Colonic mucosa (tissue), 4 donors: ENCODE results near the gene ZEB2. TPM values are rescaled to one million over a fixed set of nuclear protein-coding genes. Genes with fewer than 3 reads are reported as not detected.

ENCODE experiments used
- DNase-seq: peaks from one replicate; pipeline ENCODE4 v3.0.0-alpha.2; 2020
- H3K27ac ChIP-seq: fragments of 200-600 bp; one replicate; pipeline ENCODE4 v1.8.0; 2021
- H3K27me3 ChIP-seq: fragments of 200-600 bp; one replicate; pipeline ENCODE4 v1.8.0; 2021
- H3K36me3 ChIP-seq: fragments of 200-600 bp; one replicate; pipeline ENCODE4 v1.8.0; 2021
- H3K4me1 ChIP-seq: fragments of 200-600 bp; one replicate; pipeline ENCODE4 v1.8.0; 2021; ENCODE audit warnings: mild to moderate bottlenecking
- H3K4me3 ChIP-seq: fragments of 200-600 bp; one replicate; pipeline ENCODE4 v1.8.0; 2021
- H3K9ac ChIP-seq, 2 donors: one replicate each; pipeline ENCODE4 v1.7.0; 2013; ENCODE audit warnings: control low read depth in 2 of 2, low read depth in 2 of 2, low read length in 2 of 2
- H3K9me3 ChIP-seq: fragments of 200-600 bp; one replicate; pipeline ENCODE4 v1.8.0; 2021
- CTCF ChIP-seq: fragments of 200-600 bp; IDR thresholded peaks from one replicate; pipeline ENCODE4 v1.8.0; 2022; ENCODE audit warnings: antibody characterized with exemption, mild to moderate bottlenecking
- intact Hi-C: fragments of 100-400 bp; cut with DNase I; formaldehyde crosslinking; loops from one replicate; pipeline ENCODE4 v1.14.1; 2022
- total RNA-seq, 2 donors: library from RNA; stranded (reverse); fragmentation: NEBNext Ultra II Directional in 1 of 2; extraction: Animal tissue kit (Norgen Biotek cat#: 25700) in 1 of 2; gene quantifications; one replicate each; pipeline ENCODE4 v1.2.1, GENCODE V29; 2021
- donor health status: healthy.
- donor health status: DM: no; HTN: no; CAD: no.
- donor health status: DM: no; HTN: no; CAD: no.

Gene ZEB2
- total RNA-seq, 2 donors from 2014 or later = 17.4 to 29.6 TPM

GRCh38 chr2:144509879-144510221 is 10.1 kb downstream of the ZEB2 start:
- intact Hi-C loops = no loop called here
- Histone ChIP-seq H3K9ac (no peak overlapping the region), H3K4me3 (no peak overlapping the region), H3K9me3 (no peaks in the 10 kb centered on the region), H3K4me1 (no peaks in the 10 kb centered on the region), H3K27me3 (peaks cover 20% of the 10 kb centered on the region), H3K36me3 (no peaks in the 10 kb centered on the region), H3K27ac (peak overlapping the region; percentile 72)
- TF ChIP-seq CTCF = no peak
- DNase-seq = no peak

GRCh38 chr2:144509001-144509878 is 10.7 kb downstream of the ZEB2 start:
- intact Hi-C loops = no loop called here
- H3K36me3 ChIP-seq = no peaks in the 10 kb centered on the region
- H3K4me1 ChIP-seq = no peaks in the 10 kb centered on the region
- peak overlapping the region in 1 of 2 donors; percentile 29 for H3K9ac ChIP-seq
- TF ChIP-seq CTCF = no peak
- no peak for DNase-seq
- H3K27me3 ChIP-seq = peaks cover 19% of the 10 kb centered on the region
- peak overlapping the region; percentile 72 for H3K27ac ChIP-seq
- no peak overlapping the region for H3K4me3 ChIP-seq
- no peaks in the 10 kb centered on the region for H3K9me3 ChIP-seq

- Histone ChIP-seq H3K36me3 (no peaks in the 10 kb centered on the region), H3K4me1 (no peaks in the 10 kb centered on the region), H3K9ac (peak overlapping the region in 1 of 2 donors; percentile 47), H3K9me3 (no peaks in the 10 kb centered on the region), H3K27me3 (peaks cover 19% of the 10 kb centered on the region), H3K4me3 (no peak overlapping the region), H3K27ac (peak overlapping the region; percentile 72)
- no peak for TF ChIP-seq CTCF
- DNase-seq = no peak
- intact Hi-C loops = no loop called here
These were observed 11.6 kb downstream of the ZEB2 start for GRCh38 chr2:144508172-144508851.

GRCh38 chr2:144507441-144508171 is 12.3 kb downstream of the ZEB2 start:
- H3K27ac ChIP-seq = peak overlapping the region; percentile 72
- H3K9ac ChIP-seq = peak overlapping the region in 1 of 2 donors; percentile 47
- H3K4me1 ChIP-seq = no peaks in the 10 kb centered on the region
- intact Hi-C loops = no loop called here
- no peak overlapping the region for H3K4me3 ChIP-seq
- DNase-seq = no peak
- H3K9me3 ChIP-seq = no peaks in the 10 kb centered on the region
- no peak for TF ChIP-seq CTCF
- H3K36me3 ChIP-seq = no peaks in the 10 kb centered on the region
- H3K27me3 ChIP-seq = peaks cover 19% of the 10 kb centered on the region

GRCh38 chr2:144505245-144505831 is 14.6 kb downstream of the ZEB2 start:
- H3K4me3 ChIP-seq = no peak overlapping the region
- no peaks in the 10 kb centered on the region for H3K36me3 ChIP-seq
- no peak for DNase-seq
- intact Hi-C loops = no loop called here
- H3K27ac ChIP-seq = peak overlapping the region; percentile 10
- no peaks in the 10 kb centered on the region for H3K9me3 ChIP-seq
- no peak for TF ChIP-seq CTCF
- H3K9ac ChIP-seq = peak overlapping the region in 1 of 2 donors; percentile 38
- no peaks in the 10 kb centered on the region for H3K4me1 ChIP-seq
- H3K27me3 ChIP-seq = peaks cover 9% of the 10 kb centered on the region
